GM21447 (cell line): Measurements from ENCODE around the gene ZNF783.
A peak's percentile ranks its signal among the peaks of the same experiment; 100 is the strongest.

ENCODE experiments used
- ATAC-seq: cut with Tn5 transposase; IDR thresholded peaks from one replicate; pipeline ENCODE4 v1.9.1; 2021; ENCODE audit not compliant: unreplicated experiment

The ZNF783 gene

GRCh38 chr7:149280661-149281507 is 18.9 kb downstream of the ZNF783 start:
- ATAC-seq, result no peak

DNA sequence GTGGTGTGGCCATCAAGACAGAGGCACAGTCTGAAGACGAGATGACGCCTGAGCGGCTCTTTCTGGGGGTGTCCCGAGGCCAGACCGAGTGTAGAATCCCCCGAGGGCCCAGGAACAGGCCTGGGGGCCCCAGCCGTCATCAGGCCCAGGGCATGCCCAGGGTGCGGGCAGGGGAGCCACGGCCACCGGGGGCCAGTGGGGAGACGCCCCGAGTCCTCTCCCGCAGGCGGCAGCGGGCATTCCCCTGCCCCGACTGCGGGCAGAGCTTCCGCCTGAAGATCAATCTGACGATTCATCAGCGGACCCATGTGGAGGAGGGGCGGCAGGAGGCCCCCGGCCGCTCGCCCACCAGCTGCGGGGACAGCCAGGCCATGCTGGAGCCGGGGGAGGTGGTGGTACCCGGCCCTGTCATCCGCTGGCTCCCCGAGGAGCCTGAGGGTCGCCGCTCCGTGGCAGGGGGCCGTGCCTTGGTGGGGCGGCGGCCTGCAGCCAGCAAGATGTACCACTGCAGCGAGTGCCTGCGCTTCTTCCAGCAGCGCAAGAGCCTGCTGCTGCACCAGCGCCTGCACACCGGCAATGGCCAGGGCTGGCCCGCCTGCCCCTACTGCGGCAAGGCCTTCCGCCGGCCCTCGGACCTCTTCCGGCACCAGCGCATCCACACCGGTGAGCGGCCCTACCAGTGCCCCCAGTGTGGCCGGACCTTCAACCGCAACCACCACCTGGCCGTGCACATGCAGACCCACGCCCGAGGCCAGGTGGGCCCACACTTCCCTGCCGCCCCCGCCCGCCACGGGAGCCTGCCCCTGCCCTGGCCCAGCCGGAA is 19.7 kb downstream of the ZNF783 start:
- ATAC-seq, result no peak

GRCh38 chr7:149282331-149282655 is 20.3 kb downstream of the ZNF783 start:
- no peak for ATAC-seq

DNA sequence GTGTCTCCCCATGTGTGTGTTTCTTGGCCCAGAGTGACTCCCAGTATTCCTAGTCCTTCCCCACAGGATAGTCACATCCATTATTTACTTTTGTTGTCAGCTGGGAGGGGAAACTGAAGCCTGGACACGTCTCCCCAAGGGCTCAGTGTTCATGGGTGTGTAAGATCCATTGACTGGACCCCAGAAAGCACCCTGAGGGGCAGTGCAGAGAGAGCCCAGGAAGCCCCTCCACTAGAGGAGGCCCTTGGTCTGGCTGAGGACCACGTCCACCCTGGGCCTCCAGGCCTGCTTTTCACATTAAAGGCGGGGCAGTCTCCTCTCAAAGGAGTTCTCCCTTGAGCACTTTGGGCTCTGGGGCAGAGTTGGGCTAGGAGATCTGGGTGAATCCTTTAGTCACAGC is 21.3 kb downstream of the ZNF783 start:
- ATAC-seq, result no peak

- no peak for ATAC-seq
Measured at GRCh38 chr7:149284343-149284742, 22.3 kb downstream of the ZNF783 start.

DNA sequence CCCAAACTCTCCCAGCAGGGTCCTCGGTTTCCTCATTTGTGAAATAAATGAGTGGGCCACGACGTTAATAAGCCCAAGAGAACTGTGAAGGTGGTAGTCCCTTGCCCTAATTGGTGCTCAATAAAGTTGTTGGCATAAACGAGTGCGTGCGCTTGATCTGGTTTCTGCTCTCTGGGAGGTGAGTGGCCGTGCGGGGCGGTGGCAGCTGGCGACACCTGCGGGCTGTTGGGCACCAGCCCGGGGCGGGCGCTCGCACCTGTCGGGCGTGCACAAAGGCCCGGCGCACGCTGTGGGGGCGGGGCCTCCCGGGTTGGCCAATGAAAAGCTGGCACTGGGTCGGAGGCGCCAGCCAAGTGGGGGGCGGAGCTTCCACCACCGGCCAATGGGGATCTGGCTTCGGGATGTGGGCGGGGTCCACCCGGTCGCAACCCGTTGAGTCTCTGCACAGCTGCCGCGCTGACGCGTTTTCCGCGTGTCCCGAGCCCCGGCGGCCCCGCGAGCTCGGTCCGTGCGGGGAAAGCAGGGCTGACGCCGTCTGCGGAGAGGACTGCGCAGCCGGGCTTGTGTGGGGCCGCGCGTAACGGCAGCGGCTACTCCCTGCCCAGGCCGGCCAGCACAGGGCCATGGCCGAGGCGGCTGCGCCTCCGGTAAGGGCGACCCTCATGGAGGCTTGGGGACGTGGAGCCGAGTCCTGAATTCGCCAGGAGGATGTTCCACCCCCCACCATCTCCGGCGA is 23.0 kb downstream of the ZNF783 start:
- peak; percentile 95 for ATAC-seq

DNA sequence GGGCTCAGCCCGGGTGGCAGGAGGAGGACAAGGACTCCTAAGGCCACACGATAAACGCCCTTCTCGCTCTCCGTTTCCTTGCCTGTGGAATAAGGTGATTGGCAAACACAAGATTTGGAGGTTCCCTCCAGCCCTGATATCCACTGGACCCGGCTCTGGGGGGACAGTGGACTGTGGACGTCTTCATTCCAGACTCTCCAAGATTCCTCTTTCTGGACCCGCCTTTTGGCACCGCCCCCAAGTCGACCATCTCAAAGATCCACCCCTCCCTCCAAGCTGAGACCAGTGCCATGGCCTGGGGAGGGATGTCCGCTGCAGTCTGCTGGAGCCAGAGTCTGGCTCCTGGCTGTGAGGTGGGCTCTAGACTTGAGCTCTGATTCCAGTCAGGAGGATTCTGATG is 23.6 kb downstream of the ZNF783 start:
- ATAC-seq, result no peak

- no peak for ATAC-seq
Measured at GRCh38 chr7:149286811-149287400, 24.9 kb downstream of the ZNF783 start.

- ATAC-seq, result no peak
Measured at GRCh38 chr7:149287622-149288021, 25.6 kb downstream of the ZNF783 start.

DNA sequence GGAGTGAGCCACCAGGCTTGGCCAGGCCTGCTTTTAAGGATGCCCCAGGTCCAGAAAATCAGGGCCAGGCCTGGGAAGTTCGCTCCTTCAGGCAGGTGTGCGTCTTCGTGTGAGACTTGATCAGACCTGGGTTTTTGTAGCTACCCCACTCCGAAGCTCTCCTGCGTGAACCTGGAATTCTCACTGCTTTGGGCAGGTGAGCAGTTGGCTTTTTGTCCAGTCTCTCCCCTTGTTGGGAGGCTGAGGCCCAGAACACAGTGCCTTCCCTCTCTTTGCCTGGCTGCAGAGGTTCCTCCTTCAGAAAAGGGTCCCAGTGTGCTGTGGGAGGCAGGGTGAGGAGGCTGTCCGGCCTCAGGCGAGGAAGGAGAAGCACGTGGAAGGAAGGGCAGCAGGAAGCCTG is 27.3 kb downstream of the ZNF783 start:
- no peak for ATAC-seq

- no peak for ATAC-seq
Measured at GRCh38 chr7:149289856-149290255, 27.9 kb downstream of the ZNF783 start.

GRCh38 chr7:149291036-149291780 is 29.2 kb downstream of the ZNF783 start:
- ATAC-seq, result no peak

DNA sequence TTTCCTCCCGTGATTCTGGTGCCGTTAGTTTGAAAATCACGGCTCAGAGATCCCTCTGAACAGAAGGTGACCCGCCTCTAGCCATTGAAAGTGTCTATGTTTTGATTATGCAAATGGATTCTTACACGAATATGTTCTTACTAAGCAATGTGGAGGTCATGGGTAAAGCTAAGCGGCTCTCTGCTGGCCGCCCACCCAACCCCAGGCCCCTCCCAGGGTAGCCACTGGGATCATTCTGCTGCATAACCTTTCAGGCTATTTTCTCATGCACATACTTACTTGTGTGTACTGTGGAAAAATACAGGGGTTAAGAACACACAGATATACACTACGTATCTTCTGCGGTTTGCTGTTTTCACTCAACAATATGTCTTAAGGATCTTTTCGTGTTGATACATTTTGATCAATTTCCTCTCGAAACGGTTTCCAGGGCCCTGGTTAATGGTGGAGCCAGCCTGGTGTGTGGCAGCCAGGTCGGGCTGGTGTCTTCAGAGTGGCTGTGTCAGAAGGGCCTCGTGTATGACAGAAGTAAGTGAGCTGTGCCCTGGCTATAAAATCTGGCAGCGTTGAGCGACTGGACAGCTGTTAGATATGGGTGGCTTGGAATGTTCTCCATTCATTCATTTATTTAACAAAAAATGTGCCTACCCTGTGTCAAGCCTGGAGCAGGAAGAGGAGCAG is 29.9 kb downstream of the ZNF783 start:
- ATAC-seq, result no peak

GRCh38 chr7:149292462-149292823 is 30.4 kb downstream of the ZNF783 start:
- ATAC-seq, result no peak

DNA sequence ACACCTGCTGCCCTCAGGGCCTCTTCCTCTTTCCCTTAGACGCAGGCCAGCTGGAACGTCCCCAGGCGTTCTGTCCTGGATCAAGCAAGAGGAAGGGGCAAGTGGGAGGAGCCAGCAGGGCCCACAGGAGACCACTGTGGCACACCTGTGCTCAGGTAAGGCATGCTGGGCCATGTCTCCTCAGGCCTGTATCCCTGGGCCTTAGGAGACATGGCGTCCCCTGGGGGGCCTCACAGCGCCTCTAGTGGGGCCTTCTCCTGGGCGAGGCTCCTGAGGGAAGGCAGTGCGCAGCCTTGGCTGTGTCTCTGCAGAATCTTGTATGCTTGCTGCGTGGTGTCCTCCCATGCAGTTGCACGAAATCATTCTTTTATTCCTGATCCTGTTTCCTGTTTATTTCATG is 31.3 kb downstream of the ZNF783 start:
- ATAC-seq, result no peak

- no peak for ATAC-seq
Measured at GRCh38 chr7:149293946-149294633, 32.1 kb downstream of the ZNF783 start.

DNA sequence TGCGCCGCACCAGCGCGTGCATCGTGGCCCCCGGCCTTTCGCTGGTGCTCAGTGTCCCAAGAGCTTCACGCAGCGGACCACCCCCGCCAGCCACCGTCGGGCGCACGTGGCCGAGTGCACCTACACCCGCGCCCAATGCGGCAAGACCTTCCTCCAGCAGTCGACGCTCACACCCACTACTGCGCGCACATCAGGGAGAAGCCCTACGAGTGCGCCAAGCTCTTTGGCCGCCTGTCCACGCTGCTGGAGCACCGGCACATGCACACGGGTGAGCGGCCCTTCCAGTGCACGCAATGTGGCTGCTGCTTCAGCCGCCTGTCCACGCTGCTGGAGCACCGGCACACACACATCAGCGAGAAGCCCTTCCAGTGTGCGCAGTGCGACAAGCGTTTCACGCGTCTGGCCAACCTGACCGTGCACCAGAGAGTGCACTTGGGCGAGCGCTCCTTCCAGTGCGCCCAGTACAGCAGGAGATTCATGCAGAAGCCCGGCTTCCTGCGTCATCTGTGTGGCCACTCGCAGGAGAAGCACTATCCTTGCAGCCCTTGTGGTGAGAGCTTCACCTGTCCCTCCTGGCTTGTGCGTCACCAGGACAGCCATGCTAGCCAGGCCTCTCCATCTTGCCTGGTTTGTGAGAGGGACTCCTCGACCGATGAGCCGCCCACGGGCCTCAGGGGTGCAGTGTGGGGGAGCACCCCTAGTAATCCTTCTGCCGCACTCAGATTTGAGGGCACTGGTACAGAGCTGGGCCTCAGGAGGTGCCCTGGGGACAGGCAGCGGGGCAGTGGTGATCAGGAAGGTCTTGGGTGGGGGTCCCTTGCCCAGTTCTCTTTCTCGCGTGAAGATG is 32.9 kb downstream of the ZNF783 start:
- ATAC-seq, result no peak

GRCh38 chr7:149295481-149295850 is 33.5 kb downstream of the ZNF783 start:
- ATAC-seq, result no peak

DNA sequence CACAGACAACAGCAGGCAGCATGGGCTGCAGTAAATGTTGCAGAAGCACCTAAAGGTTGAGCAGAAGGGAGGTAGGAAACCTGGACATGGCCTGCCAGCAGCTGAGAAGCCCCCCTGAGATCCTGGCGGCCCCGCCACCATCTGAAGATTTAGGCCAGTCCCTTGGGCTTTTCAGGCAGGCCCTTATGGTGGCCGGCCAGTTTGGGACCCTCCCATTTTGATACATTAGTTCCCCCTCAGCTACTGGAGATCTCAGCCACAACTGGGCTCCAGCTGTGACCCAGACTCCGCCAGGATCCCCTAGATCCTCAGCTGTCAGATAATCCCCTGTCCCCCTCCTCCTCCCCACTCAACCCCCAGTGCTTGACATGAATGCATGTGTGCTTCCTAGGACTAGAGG is 34.4 kb downstream of the ZNF783 start:
- ATAC-seq, result no peak
